GM12892 (cell line): ENCODE data around the gene PDE8A.

Source experiments
- DNase-seq: peaks from one replicate; pipeline ENCODE4 v3.0.0; 2011; ENCODE audit not compliant: insufficient read length
- FAIRE-seq: peaks from 2 replicates; lab custom pipeline; 2011; peaks lifted over from hg19 to GRCh38; lab: Jason Lieb, UNC
- POLR2A ChIP-seq: IDR thresholded peaks from 2 replicates; pipeline ENCODE4 v1.6.1; 2011; ENCODE audit warnings: low read depth, low read length, control low read depth
- POLR2AphosphoS5 ChIP-seq: IDR thresholded peaks from 2 replicates; pipeline ENCODE4 v1.6.1; 2011; ENCODE audit warnings: low read depth, low read length, control low read depth
- TAF1 ChIP-seq: IDR thresholded peaks from 2 replicates; pipeline ENCODE4 v1.6.1; 2011; ENCODE audit warnings: low read depth, mild to moderate bottlenecking, control low read depth, low read length, borderline replicate concordance

The PDE8A gene

DNA sequence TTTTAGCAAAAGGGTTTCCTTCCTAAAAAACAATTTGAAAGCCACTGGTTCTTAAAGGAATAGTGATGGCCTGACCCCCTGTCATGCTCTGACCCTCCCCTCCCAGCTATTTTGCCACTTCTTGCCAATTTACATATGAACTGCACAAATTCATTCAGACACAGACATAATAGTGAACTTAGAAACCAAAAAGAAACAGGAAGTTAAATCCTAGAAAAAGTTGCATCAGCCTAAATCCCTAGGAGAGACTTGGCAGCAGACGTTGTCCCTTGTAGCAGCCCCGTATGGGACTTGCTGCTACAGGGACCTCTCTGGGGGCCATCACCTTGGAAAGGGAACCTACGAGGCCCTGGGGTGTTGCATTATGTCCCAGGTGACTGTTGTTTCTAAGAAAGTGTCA lies 14.3 kb upstream of the PDE8A start:
- TF ChIP-seq TAF1, result no peak
- TF ChIP-seq POLR2AphosphoS5, result no peak
- DNase-seq, result no peak
- FAIRE-seq, result no peak

DNA sequence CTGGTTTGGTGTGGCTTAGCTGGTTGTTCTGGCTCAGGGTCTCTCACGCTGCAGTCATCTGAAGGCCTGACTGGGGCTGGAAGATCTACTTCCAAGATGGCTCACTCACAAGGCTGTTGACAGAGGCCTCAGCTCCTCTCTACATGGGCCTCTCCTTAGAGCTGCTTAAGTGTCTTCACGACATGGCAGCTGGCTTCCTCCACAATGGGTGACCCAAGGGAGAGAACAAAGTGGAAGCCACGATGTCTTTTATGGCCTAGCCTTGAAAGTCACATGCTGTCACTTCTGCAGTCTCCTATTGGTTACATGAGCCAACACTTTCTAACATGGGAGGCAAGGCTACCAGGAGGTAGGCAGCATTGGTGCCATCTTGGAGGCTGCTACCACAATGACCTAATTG lies 13.4 kb upstream of the PDE8A start:
- DNase-seq (no peak), FAIRE-seq (no peak)
- no peak for TF ChIP-seq POLR2AphosphoS5
- no peak for TF ChIP-seq POLR2A

DNA sequence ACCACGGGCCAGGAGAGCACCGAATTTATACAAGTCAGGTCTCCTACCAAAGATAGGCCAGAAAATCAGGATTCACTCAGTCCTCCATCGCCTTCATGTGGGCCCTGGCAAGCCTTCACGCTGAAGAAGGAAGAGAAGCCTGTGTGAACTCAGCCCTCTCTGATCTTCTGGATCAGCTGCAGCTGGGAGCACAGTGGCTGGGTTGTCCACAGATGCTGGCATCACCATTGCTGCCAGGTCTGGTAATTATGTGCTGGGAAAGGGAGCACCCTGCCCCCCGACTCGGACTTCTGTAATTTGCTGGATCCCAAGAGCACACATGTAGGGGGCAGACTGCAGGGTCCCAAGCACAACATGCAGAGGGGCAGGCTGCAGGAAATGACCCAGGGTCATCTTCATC lies 12.4 kb upstream of the PDE8A start:
- TF ChIP-seq POLR2A, result no peak
- no peak for TF ChIP-seq POLR2AphosphoS5
- no peak for TF ChIP-seq TAF1
- no peak for FAIRE-seq
- no peak for DNase-seq

DNA sequence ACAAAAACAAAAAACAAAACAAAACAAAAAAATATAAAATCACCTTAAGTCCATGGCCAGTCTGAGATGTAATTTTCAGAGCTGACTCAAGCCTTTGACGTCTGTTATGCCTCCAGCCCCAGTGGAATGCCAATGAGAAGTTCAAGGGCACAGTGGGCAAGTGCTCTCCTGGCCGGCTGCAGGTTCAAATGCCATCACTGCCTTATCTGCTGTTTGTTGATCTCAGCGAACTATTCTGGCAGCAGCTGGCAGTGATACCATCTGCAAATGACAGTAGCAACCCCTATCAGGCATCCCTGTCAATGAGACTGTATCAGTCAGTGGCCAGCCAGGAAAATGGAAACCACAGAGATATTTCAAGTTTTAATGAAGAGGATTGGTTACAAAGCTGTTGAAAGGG lies 10.8 kb upstream of the PDE8A start:
- DNase-seq (no peak), FAIRE-seq (no peak)
- TF ChIP-seq POLR2AphosphoS5 (no peak), POLR2A (no peak), TAF1 (no peak)

DNA sequence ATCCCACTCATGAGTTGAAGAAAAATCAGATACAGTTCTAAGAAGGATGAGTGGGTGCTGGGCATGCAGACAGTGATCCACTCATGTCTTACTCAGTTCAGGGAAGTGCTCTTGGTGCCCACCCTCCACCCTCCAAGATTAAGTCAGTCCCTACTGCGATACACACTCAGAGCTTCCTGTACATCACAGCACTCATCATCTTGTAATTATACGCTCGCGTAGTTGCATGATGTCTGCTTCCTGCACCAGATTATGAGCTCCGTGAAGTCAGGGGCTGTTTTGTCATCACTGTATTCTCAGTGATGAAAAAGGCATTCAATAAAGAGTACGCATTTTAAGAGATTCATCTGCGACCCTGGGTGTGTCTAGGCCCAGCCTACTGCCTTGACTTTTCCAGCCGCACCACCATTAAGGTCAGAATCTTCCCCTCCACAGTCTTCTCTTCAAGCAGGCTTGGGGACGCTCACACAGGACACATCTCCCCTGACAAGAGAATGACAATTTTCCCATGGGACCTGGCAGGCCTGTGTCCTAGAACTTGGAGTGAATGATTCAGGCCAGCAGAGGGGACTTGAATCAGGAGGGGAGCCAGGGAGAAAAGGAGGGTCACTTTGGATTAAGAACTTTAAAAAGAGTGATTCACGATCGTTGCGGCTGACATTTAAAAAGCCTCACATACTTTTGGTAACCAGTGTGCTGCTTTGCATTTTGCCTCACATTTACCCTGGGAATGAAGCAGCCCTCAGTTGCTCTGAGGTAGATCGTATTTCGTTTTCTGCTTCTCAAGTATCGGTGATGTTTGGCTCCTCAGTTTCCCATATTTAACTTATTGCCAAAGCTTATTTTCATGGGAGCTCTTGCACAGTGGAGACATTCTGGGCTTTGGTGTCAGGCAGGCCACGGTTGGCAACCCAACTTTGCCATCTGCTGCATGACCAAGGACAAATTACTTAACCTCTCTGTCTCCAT lies 7.9 kb upstream of the PDE8A start:
- DNase-seq (no peak), FAIRE-seq (no peak)
- TF ChIP-seq POLR2A, result no peak
- TF ChIP-seq TAF1, result no peak
- no peak for TF ChIP-seq POLR2AphosphoS5

DNA sequence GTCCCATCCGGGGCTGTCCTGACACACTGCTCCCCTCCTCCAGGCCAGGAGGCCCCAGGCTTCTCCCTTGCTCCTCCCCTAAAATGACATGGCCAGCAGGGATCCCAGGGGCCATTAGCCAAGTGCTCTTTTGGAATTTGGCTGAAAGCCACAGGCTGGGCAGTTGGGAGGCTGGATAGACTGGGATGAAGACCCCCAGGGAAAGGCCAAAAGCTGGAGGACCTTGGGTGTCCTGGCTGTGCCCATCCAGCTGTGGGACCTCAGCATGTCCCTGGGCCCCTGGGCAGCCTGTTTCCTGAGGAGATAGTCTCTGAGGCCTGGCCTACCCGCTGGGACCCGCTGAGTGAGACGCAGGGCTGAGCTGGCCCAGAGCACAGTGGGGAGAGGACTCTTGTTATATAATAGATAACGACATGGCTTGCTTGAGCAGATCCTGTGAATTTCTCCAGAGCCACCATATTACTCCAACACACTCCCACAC lies 5.7 kb upstream of the PDE8A start:
- no peak for DNase-seq
- TF ChIP-seq POLR2AphosphoS5 (no peak), TAF1 (no peak), POLR2A (no peak)
- FAIRE-seq, result no peak

DNA sequence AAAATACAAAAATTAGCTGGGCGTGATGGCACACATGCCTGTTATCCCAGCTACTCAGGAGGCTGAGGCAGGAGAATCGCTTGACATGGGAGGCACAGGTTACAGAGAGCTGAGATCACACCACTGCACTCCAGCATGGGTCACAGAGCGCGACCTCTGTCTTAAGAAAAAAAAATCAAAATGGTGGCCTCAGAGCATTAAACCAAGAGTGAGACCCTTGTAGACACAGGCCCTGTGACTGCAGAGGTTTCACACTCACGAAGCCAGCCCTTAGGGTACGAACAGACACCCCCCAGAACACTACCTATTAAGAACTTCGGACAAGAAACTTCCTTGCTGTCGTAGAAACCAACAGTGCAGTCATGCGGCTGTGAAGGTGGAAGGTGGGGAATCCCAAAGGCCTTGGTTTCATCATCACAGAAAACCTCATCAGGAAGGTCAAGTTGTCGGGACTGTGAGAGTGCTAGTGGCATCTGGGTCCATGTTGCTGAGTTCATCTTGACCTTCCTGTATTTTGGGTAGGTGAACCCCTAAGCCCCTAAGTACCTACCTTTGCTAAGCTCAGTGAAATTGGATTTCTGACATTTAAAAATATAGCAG lies 4.8 kb upstream of the PDE8A start:
- TF ChIP-seq TAF1 (no peak), POLR2AphosphoS5 (no peak), POLR2A (no peak)
- FAIRE-seq, result peak; percentile 84
- no peak for DNase-seq

DNA sequence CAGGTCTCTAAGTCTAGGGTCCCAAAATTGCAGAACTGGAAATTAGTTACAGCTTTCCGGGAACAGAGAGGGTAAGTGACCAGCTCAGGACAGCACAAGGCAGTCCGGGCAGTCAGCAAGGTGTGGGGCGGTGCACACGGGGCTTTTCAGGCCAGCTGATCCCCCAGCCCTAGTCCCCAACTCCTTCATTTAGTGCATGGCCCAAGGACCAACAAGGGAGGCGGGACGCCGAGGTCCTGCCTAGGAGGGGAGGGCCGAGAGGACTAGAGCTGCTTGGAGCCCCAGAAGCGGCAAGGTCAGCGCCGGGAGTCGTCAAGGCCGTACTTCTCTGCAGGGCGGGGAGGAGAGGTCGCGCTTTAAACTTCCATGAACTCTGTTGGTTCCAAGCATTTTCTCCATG lies 2.0 kb upstream of the PDE8A start:
- FAIRE-seq, result no peak
- DNase-seq, result no peak
- TF ChIP-seq POLR2A (no peak), TAF1 (no peak), POLR2AphosphoS5 (no peak)

DNA sequence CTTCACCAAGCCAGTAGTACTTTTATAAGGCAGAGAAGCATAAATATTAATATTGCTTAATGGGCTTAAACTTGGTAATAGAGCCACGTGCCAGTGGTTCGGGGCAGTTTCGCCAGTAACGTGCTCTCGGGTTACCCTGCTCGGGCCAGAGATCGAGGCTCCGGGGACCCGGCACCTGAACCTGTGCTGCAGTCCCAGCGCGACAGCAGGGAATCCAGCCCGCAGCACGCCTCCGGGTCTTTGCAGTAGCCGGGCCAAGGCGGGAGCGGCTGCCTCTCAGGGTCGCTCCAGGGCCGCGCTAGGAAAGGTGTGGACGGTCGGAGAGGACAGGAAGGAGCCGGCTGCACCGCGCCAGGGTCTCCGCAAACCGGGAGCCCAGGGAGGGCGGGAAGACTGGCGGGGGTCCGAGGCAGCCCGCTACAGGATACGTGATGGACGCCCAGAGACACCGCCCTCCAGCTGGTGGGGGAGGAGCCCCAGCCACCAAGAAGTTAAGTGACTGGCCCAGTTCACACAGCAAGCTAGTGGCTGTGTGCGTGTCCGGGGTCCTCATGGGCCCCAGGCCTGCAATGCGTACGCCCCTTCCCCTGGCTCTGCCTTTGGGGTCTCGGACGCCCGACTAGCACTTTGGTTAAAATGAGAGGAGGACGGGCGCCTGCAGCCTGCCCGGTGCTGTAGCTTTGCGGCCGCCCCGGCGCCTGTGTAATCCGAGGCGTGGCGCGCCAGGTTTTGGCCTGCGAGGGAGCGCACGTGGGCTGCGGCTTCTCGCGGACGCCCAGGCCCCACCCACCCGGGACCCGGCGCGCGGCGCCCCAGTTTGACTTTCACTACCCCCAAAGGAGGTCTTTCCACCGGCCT lies 1.2 kb upstream of the PDE8A start:
- peak; percentile 51 for FAIRE-seq
- DNase-seq, result peak; percentile 81
- TF ChIP-seq POLR2AphosphoS5 (peak; percentile 62; the same call in 1 of the 2 replicates), TAF1 (no peak), POLR2A (peak; percentile 65)

DNA sequence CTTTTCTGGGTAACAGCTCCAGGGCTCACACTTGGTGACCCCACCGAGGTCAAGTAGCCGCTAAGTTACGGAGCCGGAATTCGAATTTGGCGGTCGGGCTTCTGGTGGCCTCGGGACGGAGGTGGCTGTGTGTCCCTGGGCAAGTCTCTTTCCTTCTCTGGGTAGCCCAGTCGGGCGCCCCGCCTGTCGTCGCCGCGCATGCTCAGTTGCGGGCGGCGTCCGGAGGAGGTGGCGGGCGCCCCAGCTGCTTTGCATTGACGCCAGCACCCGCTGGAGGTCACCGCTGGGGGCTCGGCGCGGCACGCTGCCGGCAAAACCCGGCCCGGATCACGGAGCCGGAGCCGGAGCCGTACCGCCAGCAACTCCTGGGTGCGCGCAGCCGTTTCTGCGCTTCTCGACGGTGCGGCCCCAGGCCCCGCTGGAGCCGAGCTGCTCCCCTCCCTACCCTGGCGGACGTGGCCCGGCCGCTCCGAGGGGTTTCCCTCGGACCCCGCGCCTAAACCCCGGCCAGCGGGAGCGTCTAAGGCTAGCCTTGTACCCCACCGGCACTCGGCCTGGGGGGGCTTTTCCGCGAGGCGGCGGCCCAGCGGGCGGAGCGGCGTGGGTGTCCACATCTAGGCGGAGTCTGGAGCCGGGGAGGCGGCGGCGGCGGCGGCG lies 474 bp upstream of the PDE8A start:
- FAIRE-seq, result peak; percentile 93

More for the DNA sequence above, 474 bp upstream of the PDE8A start:
- peak; percentile 95 for DNase-seq
- TF ChIP-seq POLR2A (no peak), TAF1 (no peak; the same call in 1 of the 2 replicates), POLR2AphosphoS5 (no peak)
